SJSA1 (cell line): Measurements from ENCODE around the gene SLC12A7. TPM values are rescaled to one million over a fixed set of nuclear protein-coding genes. Genes with fewer than 3 reads are reported as not detected.
A peak's percentile ranks its signal among the peaks of the same experiment; 100 is the strongest.

ENCODE experiments used
- DNase-seq, 2 experiments: peaks; one replicate each; pipeline ENCODE4 v3.0.0-alpha.2; 2015 to 2020; ENCODE audit warnings: low spot score in 2 of 2, low read depth in 1 of 2
- H3K27ac ChIP-seq: fragments of 250-450 bp; sonication (Bioruptor Pico); 2 replicates; pipeline ENCODE4 v1.5.1; 2020; ENCODE audit warnings: mild to moderate bottlenecking, moderate library complexity
- H3K27me3 ChIP-seq: fragments of 250-450 bp; sonication (Bioruptor Pico); replicated peaks from 2 replicates; pipeline ENCODE4 v1.5.1; 2020; ENCODE audit warnings: mild to moderate bottlenecking, moderate library complexity
- H3K36me3 ChIP-seq: fragments of 250-450 bp; sonication (Bioruptor Pico); 2 replicates; pipeline ENCODE4 v1.5.1; 2020; ENCODE audit warnings: mild to moderate bottlenecking
- H3K4me1 ChIP-seq: fragments of 250-450 bp; sonication (Bioruptor Pico); replicated peaks from 2 replicates; pipeline ENCODE4 v1.6.1; 2021; ENCODE audit warnings: mild to moderate bottlenecking
- H3K4me3 ChIP-seq: fragments of 250-450 bp; sonication (Bioruptor Pico); 2 replicates; pipeline ENCODE4 v1.5.1; 2020; ENCODE audit warnings: mild to moderate bottlenecking
- H3K9me3 ChIP-seq: fragments of 250-450 bp; sonication (Bioruptor Pico); replicated peaks from 2 replicates; pipeline ENCODE4 v1.5.1; 2020; ENCODE audit warnings: mild to moderate bottlenecking
- total RNA-seq: library from RNA; depleted of rRNA; stranded (reverse); fragments of >200 nt; shearing (Covaris generic); gene quantifications from 2 replicates; pipeline ENCODE4 v1.2.3, GENCODE V29; 2014

The SLC12A7 gene
- total RNA-seq, 1 experiment from 2014 or later: 11.9 TPM

DNA sequence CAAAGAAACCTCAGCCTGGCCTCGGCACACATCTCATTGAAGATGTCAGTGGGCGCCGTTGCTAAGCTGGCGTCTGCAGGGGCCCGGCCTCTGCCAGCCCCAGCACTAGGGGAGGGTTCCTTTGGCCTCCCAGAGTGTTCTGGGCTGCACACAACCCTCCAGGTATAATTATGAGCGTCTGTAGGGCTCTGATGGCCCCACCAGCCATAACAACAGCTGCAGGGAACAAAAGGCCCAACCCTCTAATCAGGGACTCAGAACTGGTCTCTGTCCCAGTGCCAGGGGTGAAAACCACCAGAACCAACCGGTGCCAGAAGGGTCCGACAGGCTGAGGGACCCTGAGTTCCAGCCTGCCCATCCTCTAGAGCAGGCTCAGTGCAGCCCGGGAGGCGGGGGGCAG, 39.5 kb upstream of the SLC12A7 start:
- Histone ChIP-seq H3K27ac (no peak overlapping the region), H3K27me3 (peaks cover 8% of the 10 kb centered on the region), H3K4me3 (peak overlapping the region; percentile 18), H3K36me3 (0 out of 2 replicates have a peak, but pooled peaks cover 3% of the 10 kb centered on the region), H3K4me1 (peaks cover 61% of the 10 kb centered on the region), H3K9me3 (no peaks in the 10 kb centered on the region)
- peak in 1 of 2 experiments; percentile 60 for DNase-seq

DNA sequence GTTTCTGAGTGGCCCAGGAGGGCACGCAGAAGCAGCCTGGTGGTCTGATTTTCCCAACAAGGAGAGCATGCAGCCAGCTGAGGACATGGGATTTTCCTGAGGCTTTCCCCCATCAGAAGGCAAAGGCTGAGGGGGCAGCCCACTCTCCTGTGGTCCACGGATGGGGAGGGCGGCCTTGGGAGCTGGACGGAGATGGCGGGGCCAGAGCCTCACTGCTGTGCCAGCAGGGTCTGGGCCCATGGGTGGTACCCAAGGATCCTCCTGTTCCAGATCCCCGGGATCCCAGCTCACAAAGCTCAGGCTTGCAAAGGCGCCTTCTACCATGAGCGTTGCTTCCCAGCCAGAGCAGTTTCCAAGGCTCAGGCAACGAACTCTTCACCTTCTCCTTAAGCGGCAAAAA, 39.0 kb upstream of the SLC12A7 start:
- 0 out of 2 replicates have a peak, but pooled peaks cover 3% of the 10 kb centered on the region for H3K36me3 ChIP-seq
- H3K27me3 ChIP-seq: peaks cover 4% of the 10 kb centered on the region
- no peak overlapping the region for H3K27ac ChIP-seq
- no peak for DNase-seq
- H3K4me1 ChIP-seq: peaks cover 56% of the 10 kb centered on the region
- H3K9me3 ChIP-seq: no peaks in the 10 kb centered on the region
- H3K4me3 ChIP-seq: peak overlapping the region; percentile 18

DNA sequence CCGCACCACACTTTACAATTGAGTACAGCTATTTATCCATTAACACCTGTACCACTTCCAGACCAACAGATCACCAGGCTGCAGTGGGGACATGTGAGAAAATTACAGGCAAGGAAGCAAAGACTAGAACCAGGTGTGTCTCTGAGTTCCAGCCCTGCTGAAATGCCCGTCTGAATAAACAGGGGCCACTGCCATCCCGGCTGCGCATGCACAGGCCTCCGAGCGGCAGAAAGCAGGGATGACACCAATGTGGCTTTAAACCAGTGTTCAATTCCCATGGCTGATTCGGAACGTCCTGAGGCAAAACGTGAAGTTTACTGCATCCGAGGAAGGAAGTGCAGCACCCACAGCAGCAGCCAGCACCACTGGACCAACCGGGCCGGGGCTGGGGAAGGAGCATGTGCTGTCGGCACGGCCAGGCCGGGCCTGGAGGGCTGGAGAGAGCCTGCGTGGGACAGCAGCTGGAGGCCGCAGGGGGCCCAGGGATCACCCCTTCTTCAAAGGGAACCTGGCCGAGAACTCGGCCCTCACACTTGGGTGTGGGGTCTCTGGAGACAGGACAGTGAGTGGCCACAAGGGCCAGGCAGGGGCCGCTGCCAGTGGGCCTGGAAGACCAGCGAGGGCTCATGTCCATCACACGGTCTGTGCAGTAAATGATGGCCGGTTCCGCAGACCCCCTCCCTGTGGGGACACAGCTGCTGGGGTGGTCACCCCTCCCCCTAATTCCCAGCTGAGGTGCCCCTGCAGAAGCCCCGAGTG, 33.0 kb upstream of the SLC12A7 start:
- Histone ChIP-seq H3K9me3 (no peaks in the 10 kb centered on the region), H3K36me3 (0 out of 2 replicates have a peak, but pooled peaks cover 3% of the 10 kb centered on the region), H3K4me3 (no peak overlapping the region), H3K27ac (no peak overlapping the region), H3K27me3 (no peaks in the 10 kb centered on the region), H3K4me1 (peaks cover 3% of the 10 kb centered on the region)
- DNase-seq: no peak

DNA sequence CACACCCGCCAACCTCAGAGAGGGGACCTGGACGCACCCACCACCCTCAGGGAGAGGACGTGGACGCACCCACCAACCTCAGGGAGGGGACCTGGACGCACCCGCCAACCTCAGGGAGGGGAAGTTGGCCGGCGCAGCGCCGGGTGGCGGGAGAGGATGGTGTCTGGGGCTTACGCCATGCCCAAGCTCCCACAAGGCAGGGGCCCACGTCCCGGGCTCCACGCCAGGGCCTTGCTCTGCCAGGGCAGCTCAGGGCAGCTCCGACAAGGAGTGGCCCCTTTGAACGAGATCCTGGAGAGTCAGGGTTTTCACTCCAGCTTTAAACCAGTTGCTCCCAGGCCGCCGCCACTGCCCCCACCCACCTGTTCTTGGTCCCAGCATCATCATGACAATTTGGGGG, 32.2 kb upstream of the SLC12A7 start:
- H3K27ac ChIP-seq: no peak overlapping the region
- no peaks in the 10 kb centered on the region for H3K27me3 ChIP-seq
- 0 out of 2 replicates have a peak, but pooled peaks cover 4% of the 10 kb centered on the region for H3K4me1 ChIP-seq
- 0 out of 2 replicates have a peak, but pooled peaks cover 8% of the 10 kb centered on the region for H3K36me3 ChIP-seq
- H3K4me3 ChIP-seq: no peak overlapping the region
- no peaks in the 10 kb centered on the region; the same call in 1 of the 2 replicates for H3K9me3 ChIP-seq
- DNase-seq: no peak

DNA sequence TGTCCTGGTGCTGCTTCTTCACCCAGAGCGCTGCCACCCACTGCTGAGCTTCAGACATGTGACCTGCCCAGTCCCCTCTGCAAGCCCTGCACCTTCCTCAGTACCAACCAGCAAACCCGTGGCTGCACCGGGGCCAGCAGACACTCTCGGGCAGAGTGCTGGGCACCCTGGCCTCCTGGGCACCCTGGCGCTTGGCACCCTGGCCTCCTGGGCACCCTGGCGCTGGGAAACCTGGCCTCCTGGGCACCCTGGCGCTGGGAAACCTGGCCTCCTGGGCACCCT, 31.7 kb upstream of the SLC12A7 start:
- DNase-seq: no peak
- Histone ChIP-seq H3K36me3 (0 out of 2 replicates have a peak, but pooled peaks cover 6% of the 10 kb centered on the region), H3K27ac (no peak overlapping the region), H3K4me3 (no peak overlapping the region), H3K27me3 (no peaks in the 10 kb centered on the region), H3K4me1 (0 out of 2 replicates have a peak, but pooled peaks cover 4% of the 10 kb centered on the region), H3K9me3 (no peaks in the 10 kb centered on the region; the same call in 1 of the 2 replicates)

DNA sequence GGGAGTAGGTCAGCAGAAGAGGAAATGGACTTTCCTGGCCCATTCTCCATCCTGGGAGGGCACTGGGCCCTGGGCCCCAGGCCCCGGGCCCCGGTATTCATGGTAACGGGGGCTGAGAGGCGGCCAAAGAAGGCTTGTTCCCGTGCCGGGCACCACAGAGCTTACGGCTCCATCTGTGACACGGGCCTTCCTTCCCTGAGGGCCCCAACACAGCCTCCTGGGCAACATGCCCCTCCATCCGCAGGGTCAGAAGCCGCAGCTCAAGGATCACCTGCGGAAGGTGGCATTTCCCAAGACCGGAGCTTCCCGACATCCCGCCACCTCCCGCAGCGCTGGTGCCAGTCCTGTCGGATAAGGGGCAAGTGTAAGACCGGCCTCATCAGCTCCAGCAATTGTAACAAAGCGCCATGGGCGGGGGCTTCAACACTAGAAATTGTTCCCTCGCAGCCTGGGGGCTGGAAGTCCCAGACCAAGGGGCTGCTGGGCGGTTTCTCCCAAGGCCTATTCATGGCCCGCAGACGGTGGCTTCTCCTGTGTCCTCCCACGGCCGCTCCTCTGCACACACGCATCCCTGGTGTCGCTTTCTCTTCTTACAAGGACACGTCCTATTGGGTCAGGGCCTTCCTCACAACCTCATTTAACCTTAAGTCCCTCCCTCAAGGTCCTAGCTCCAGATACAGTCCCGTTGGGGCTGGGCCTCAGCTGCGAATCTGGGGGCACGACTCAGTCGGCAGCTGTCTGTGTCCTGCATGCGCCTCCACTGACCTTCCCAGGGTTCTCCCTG, 31.2 kb upstream of the SLC12A7 start:
- Histone ChIP-seq H3K4me1 (0 out of 2 replicates have a peak, but pooled peaks cover 4% of the 10 kb centered on the region), H3K27ac (no peak overlapping the region), H3K27me3 (no peaks in the 10 kb centered on the region), H3K4me3 (no peak overlapping the region), H3K9me3 (no peaks in the 10 kb centered on the region; the same call in 1 of the 2 replicates), H3K36me3 (0 out of 2 replicates have a peak, but pooled peaks cover 6% of the 10 kb centered on the region)
- no peak for DNase-seq

DNA sequence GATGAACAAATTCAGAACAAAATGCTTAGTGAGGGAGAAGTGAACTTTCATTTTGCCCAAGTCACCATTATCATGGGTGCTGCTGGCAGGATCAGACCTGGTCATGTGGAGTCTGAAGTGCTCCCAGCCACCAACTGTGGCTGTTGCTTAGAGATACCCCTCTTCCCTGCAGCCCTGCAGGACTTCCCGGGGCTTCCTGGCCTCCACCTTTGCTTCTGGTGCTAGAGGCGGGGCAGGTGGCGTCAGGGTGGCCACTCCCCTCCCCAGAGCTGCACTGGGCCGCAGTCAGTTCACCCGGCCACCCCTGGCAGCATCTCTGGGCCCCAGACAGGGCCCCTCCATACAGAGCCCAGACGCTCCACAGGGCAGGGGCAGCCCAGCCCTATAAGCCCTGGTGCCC, 30.0 kb upstream of the SLC12A7 start:
- Histone ChIP-seq H3K36me3 (0 out of 2 replicates have a peak, but pooled peaks cover 6% of the 10 kb centered on the region), H3K4me3 (no peak overlapping the region), H3K27me3 (no peaks in the 10 kb centered on the region), H3K9me3 (no peaks in the 10 kb centered on the region; the same call in none of the 2 replicates), H3K4me1 (0 out of 2 replicates have a peak, but pooled peaks cover 4% of the 10 kb centered on the region), H3K27ac (no peak overlapping the region)
- no peak for DNase-seq

DNA sequence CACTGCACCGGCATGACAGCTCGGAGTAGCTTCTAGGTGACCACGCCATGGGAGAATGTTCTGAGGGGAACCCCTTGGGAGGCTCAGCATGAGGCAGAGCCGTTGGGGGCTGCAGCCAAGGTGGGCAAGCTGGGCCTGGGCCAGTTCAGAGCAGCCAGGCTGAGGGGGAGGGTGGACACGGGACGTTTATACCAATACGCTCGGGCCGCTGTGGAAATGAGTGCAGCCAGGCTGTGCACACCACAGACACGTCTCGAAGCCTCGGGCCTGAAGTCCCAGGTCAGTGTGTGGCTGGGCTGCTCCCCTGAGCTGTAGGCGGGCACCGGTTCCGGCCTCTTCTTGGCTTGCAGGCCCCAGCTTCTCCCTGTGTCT, 28.9 kb upstream of the SLC12A7 start:
- no peaks in the 10 kb centered on the region for H3K27me3 ChIP-seq
- no peak for DNase-seq

DNA sequence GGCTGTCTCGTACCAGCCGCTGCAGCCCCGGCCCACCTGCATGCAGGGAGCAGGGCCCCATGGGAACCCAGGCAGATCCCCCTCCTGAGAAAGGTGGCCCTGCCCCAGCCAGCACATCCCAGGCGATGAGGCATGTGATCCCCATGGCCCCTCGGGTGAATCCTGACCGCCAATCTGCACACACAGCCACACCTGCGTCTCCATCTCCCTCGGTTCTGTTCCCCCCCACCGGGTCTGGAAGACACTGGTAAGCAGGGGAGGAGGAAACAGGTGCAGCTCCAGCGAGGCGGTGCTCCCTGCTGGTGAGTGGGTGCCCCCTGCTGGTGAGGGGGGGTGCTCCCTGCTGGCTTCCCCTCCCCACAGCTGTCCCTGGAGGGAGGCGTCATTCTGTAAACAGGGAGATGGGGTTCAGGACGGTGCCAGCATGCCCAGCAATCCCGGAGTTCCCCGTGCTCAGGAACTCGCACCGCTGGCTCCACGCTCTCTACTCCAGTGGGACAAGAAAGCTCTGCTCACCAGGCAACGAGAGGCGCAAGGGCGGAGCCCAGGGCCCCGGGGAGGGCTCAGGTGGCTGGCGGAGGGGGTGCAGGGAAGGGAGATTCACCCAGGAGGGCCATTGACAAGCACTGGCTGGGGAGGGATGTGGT, 28.4 kb upstream of the SLC12A7 start:
- peak in 1 of 2 experiments; percentile 46 for DNase-seq
- H3K36me3 ChIP-seq: 0 out of 2 replicates have a peak, but pooled peaks cover 6% of the 10 kb centered on the region
- H3K9me3 ChIP-seq: no peaks in the 10 kb centered on the region; the same call in none of the 2 replicates
- H3K4me1 ChIP-seq: 0 out of 2 replicates have a peak, but pooled peaks cover 4% of the 10 kb centered on the region
- no peaks in the 10 kb centered on the region for H3K27me3 ChIP-seq
- H3K27ac ChIP-seq: no peak overlapping the region
- no peak overlapping the region for H3K4me3 ChIP-seq

More for the DNA sequence above, 28.9 kb upstream of the SLC12A7 start:
- Histone ChIP-seq H3K9me3 (no peaks in the 10 kb centered on the region; the same call in none of the 2 replicates), H3K4me1 (0 out of 2 replicates have a peak, but pooled peaks cover 4% of the 10 kb centered on the region), H3K27ac (no peak overlapping the region), H3K36me3 (0 out of 2 replicates have a peak, but pooled peaks cover 6% of the 10 kb centered on the region), H3K4me3 (no peak overlapping the region)

DNA sequence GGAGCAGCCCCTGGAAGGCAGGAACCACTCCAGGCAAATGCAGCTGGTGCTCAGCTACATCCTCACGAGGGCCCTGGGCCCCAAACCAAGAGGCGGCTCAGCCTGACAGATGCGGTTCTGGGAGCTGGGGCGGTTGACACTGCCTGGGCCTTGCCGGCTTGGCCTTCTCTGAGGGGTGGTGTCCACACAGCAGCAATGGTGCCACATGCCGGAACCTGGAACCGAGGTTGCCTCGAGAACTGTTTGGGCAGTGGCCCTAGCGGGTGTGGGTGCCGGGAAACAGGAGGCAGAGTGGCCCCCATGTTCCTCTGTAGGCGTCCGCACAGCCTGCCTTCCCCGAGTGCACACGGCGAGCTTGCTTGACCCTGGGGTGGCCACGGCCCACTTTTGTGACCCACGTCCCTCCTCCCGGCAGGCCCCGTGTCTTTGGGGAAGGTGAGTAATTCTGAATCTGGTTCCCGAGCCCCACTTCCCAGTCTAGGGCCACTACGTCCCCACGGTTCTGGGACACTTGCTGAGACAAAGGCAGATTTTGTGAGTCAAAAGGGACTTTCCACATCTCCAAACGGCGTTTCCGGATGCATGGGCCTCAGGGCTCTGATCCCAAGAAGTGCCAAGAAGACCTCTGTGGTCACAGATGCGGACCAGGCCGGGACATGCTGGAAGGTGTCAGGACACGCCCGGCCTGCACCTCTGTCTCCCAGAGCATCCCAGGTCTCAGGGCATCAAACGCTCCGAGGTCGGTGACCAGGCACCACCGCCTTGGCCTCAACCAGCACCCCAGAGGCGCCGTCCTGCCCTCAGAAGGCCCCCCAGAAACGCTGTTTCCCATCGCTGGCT, 27.7 kb upstream of the SLC12A7 start:
- 0 out of 2 replicates have a peak, but pooled peaks cover 6% of the 10 kb centered on the region for H3K36me3 ChIP-seq
- no peaks in the 10 kb centered on the region; the same call in none of the 2 replicates for H3K9me3 ChIP-seq
- DNase-seq: no peak
- no peaks in the 10 kb centered on the region for H3K27me3 ChIP-seq
- no peak overlapping the region for H3K4me3 ChIP-seq
- no peak overlapping the region for H3K27ac ChIP-seq
- 0 out of 2 replicates have a peak, but pooled peaks cover 4% of the 10 kb centered on the region for H3K4me1 ChIP-seq

DNA sequence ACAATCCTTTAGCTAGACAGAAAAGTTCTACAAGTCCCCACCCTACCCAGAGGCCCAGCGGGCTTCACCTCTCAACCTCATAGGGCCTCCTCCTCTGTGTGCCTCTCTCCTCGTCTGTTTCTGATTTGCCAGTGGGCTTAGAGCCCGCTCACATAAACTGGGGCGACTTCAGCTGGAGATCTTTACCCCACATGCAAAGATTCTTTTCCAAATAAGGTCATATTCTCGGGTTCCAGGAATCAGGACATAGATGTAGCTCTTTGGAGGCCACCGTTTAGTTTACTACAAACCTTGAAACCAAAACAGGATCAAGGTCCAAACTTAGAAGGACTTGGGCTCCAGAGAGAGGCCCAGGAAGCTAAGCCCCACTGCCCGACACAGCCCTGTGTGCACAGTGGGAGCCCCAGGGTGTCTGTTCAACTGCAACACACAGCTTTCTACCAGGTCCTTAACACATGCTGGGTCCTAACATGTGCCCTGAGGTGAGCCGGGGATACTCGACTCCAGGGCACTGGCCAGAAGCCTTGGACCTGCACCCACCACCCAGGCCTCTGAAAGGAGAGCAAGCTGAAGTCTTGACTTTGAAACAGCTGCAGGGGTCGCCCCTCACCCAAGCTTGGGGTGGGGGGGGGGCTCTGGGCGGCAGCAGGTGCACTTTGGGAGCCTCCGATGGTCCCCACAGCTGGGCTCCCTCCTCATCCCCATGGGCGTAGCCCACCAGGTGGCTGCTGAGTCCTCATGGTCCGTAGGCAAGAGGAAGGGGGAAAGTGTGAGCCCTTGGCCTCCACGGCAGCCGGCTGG, 26.8 kb upstream of the SLC12A7 start:
- no peak for DNase-seq
- Histone ChIP-seq H3K27ac (no peak overlapping the region), H3K4me3 (no peak overlapping the region), H3K36me3 (0 out of 2 replicates have a peak, but pooled peaks cover 6% of the 10 kb centered on the region), H3K4me1 (0 out of 2 replicates have a peak, but pooled peaks cover 4% of the 10 kb centered on the region), H3K9me3 (no peaks in the 10 kb centered on the region; the same call in none of the 2 replicates), H3K27me3 (no peaks in the 10 kb centered on the region)
